ENCODE measurements around the gene BLTP2. TPM values are rescaled to one million over a fixed set of nuclear protein-coding genes. Genes with fewer than 3 reads are reported as not detected.

Gene BLTP2
- 100 to 1,000 TPM in 1 of 10 donors, 10 to 100 TPM in 9; 61.6 to 110 (median 69.0) TPM for total RNA-seq
- 10 to 100 TPM; 15.6 to 20.4 TPM for polyA plus RNA-seq
- long read RNA-seq, donor 1, full-length matches to known transcripts, result 2 of 59 reads
- long read RNA-seq, donor 1, partial matches to known transcripts, result 54 of 59 reads
- long read RNA-seq, donor 1, other reads (novel, unspliced or antisense), result 3 of 59 reads
- long read RNA-seq, donor 2, partial matches to known transcripts, result 56 of 67 reads
- long read RNA-seq, donor 2, other reads (novel, unspliced or antisense), result 9 of 67 reads
- long read RNA-seq, donor 3, full-length matches to known transcripts, result 4 of 44 reads
- long read RNA-seq, donor 3, partial matches to known transcripts, result 34 of 44 reads
- long read RNA-seq, donor 3, other reads (novel, unspliced or antisense), result 6 of 44 reads

- H3K27me3 ChIP-seq, result no peaks in the 10 kb centered on the region
- DNase-seq (peak; percentile 97), ATAC-seq (peak; percentile 97 to 99 (median 98))
- 0 to 1% methylated on average over 73 to 89 of the region's 89 CpGs for WGBS, 2 donors
- H3K36me3 ChIP-seq, result peaks cover 0 to 61% (median 30%) of the 10 kb centered on the region in 9 donors
- H3K4me3 ChIP-seq, result peak within 1 kb of the TSS; percentile 68 to 97 (median 94)
- no peaks in the 10 kb centered on the region for H3K9me3 ChIP-seq
- no peak for TF ChIP-seq CTCF (IDR thresholded peaks at IDR 0.05)
- peak within 1 kb of the TSS; percentile 87 to 98 (median 94) for H3K27ac ChIP-seq
- peaks cover 15 to 60% (median 46%) of the 10 kb centered on the region in 9 donors for H3K4me1 ChIP-seq
- intact Hi-C loops (cut with DNase I), result loop anchor here in 1 of 10 donors (5.0 kb wide), 1 partner anchor 72 kb away; the partner anchor contains the start of genes RAB34 and RPL23A
These were observed at the start of gene BLTP2 for GRCh38 chr17:28644787-28645575. Gene BLTP2 (minus strand): TSS chr17:28645158. CDS start chr17:28645056, 102 bp downstream.

- WGBS, 2 donors, result 89 to 92% methylated on average over 1 of the region's 1 CpG
- H3K4me1 ChIP-seq, result no peaks in the 10 kb centered on the region
- no peak overlapping the region for H3K4me3 ChIP-seq
- H3K27me3 ChIP-seq, result no peaks in the 10 kb centered on the region
- peaks cover 16 to 100% (median 94%) of the 10 kb centered on the region in 9 donors for H3K36me3 ChIP-seq
- DNase-seq (no peak), ATAC-seq (no peak)
- no peaks in the 10 kb centered on the region for H3K9me3 ChIP-seq
- intact Hi-C loops (cut with DNase I), result no loop called here
- TF ChIP-seq CTCF (IDR thresholded peaks at IDR 0.05), result no peak
- H3K27ac ChIP-seq, result no peak overlapping the region
These were observed 48.9 kb upstream of the BLTP2 start for GRCh38 chr17:28693869-28694268.

GRCh38 chr17:28689011-28689410 is 44.1 kb upstream of the BLTP2 start:
- DNase-seq (no peak), ATAC-seq (no peak)
- Histone ChIP-seq H3K9me3 (no peaks in the 10 kb centered on the region), H3K36me3 (peaks cover 29 to 100% (median 97%) of the 10 kb centered on the region in 9 donors), H3K4me3 (no peak overlapping the region), H3K27ac (no peak overlapping the region), H3K4me1 (peaks cover 0 to 4% (median 0%) of the 10 kb centered on the region in 9 donors), H3K27me3 (no peaks in the 10 kb centered on the region)
- intact Hi-C loops (cut with DNase I), result no loop called here
- WGBS, 2 donors, result 96 to 98% methylated on average over 3 of the region's 3 CpGs
- TF ChIP-seq CTCF (IDR thresholded peaks at IDR 0.05), result no peak

GRCh38 chr17:28688481-28688880 is 43.5 kb upstream of the BLTP2 start:
- H3K9me3 ChIP-seq, result no peaks in the 10 kb centered on the region
- no peak overlapping the region for H3K4me3 ChIP-seq
- H3K27ac ChIP-seq, result no peak overlapping the region
- peaks cover 0 to 4% (median 0%) of the 10 kb centered on the region in 9 donors for H3K4me1 ChIP-seq
- ATAC-seq, result no peak
- TF ChIP-seq CTCF (IDR thresholded peaks at IDR 0.05), result no peak
- 98 to 99% methylated on average over 4 of the region's 4 CpGs for WGBS, 2 donors
- H3K36me3 ChIP-seq, result peaks cover 28 to 100% (median 97%) of the 10 kb centered on the region in 9 donors
- no peak for DNase-seq
- intact Hi-C loops (cut with DNase I), result no loop called here
- no peaks in the 10 kb centered on the region for H3K27me3 ChIP-seq

Data from heart right ventricle (tissue), 16 donors.